ENCODE data around the gene PLB1. TPM values are rescaled to one million over a fixed set of nuclear protein-coding genes. Genes with fewer than 3 reads are reported as not detected.

The PLB1 gene
- total and polyA plus RNA-seq, 9 of the 15 experiments (the other 6 are each of a cell fraction or from before 2014, with no cell fraction given) = 0.01 to 0.09 (median 0.07) TPM; not detected in 2

DNA sequence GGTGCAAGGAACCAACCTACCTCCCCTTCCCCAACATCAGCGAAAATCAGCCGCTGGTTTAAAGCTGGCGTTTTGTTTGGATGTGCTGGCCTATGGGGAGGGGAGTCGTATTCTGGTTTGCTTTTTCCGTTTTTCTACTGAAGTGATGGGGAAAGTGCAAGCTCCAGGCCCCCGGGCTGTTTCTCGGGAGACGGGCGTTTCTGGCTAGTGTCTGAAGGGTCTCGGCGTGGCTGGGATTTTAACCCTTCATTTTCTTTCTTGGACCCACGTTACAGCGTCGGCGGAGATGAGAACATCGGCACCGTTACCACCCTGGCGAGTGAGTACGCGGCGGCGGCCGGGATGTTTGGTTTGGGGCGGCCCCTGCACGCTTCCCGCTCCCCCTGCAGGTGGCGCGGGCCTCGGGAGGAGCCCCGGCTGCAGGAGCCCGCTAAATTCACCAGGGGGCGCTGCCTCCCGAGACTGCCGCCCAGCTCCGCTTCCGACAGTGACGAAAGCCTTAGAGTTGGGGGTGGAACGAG, 70.7 kb downstream of the PLB1 start (continued):
- no peak for TF ChIP-seq ZNF696 (CRISPR knock-in tag; conservative IDR thresholded peaks at IDR 0.05)
- no peak for TF ChIP-seq ZNF398 (CRISPR knock-in tag; IDR thresholded peaks at IDR 0.05)
- TF ChIP-seq ETV1 (tag; conservative IDR thresholded peaks at IDR 0.05; ENCODE audit: low read depth) = no peak
- TF ChIP-seq ZNF785 (CRISPR knock-in tag; IDR thresholded peaks at IDR 0.05) = no peak
- no peak for TF ChIP-seq ZBTB17 (CRISPR knock-in tag; IDR thresholded peaks at IDR 0.05)
- TF ChIP-seq ZC3H4 (CRISPR knock-in tag; IDR thresholded peaks at IDR 0.05; ENCODE audit: borderline replicate concordance) = no peak
- TF ChIP-seq ZBTB34 (CRISPR knock-in tag; IDR thresholded peaks at IDR 0.05) = no peak
- no peak for TF ChIP-seq CBX3 (IDR thresholded peaks at IDR 0.05; ENCODE audit: borderline replicate concordance in 1 of 2, low read length in 2 of 2)
- TF ChIP-seq ZNF140 (CRISPR knock-in tag; IDR thresholded peaks at IDR 0.05) = no peak
- TF ChIP-seq XRCC3 (IDR thresholded peaks at IDR 0.05) = no peak
- 0 out of 2 replicates have a peak, but pooled peaks have one; percentile 19 for TF ChIP-seq EP400 (IDR thresholded peaks at IDR 0.05)
- no peak for TF ChIP-seq PHF20 (IDR thresholded peaks at IDR 0.05; ENCODE audit: partially characterized antibody)
- TF ChIP-seq, protein P1, sequence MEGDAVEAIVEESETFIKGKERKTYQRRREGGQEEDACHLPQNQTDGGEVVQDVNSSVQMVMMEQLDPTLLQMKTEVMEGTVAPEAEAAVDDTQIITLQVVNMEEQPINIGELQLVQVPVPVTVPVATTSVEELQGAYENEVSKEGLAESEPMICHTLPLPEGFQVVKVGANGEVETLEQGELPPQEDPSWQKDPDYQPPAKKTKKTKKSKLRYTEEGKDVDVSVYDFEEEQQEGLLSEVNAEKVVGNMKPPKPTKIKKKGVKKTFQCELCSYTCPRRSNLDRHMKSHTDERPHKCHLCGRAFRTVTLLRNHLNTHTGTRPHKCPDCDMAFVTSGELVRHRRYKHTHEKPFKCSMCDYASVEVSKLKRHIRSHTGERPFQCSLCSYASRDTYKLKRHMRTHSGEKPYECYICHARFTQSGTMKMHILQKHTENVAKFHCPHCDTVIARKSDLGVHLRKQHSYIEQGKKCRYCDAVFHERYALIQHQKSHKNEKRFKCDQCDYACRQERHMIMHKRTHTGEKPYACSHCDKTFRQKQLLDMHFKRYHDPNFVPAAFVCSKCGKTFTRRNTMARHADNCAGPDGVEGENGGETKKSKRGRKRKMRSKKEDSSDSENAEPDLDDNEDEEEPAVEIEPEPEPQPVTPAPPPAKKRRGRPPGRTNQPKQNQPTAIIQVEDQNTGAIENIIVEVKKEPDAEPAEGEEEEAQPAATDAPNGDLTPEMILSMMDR (IDR thresholded peaks at IDR 0.05 in 2 of 3, conservative IDR thresholded peaks at IDR 0.05 in 1 of 3; ENCODE audit: insufficient read depth in 2 of 3, low read depth in 1 of 3, low read length in 3 of 3) = peak; percentile 93 to 100 (median 100)
- no peak for TF ChIP-seq ATF6 (CRISPR knock-in tag; IDR thresholded peaks at IDR 0.05)
- TF ChIP-seq, protein P2, sequence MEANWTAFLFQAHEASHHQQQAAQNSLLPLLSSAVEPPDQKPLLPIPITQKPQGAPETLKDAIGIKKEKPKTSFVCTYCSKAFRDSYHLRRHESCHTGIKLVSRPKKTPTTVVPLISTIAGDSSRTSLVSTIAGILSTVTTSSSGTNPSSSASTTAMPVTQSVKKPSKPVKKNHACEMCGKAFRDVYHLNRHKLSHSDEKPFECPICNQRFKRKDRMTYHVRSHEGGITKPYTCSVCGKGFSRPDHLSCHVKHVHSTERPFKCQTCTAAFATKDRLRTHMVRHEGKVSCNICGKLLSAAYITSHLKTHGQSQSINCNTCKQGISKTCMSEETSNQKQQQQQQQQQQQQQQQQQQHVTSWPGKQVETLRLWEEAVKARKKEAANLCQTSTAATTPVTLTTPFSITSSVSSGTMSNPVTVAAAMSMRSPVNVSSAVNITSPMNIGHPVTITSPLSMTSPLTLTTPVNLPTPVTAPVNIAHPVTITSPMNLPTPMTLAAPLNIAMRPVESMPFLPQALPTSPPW (CRISPR knock-in tag; IDR thresholded peaks at IDR 0.05) = peak; percentile 76
- no peak for TF ChIP-seq ZNF174 (CRISPR knock-in tag; IDR thresholded peaks at IDR 0.05)
- TF ChIP-seq U2AF1 (optimal IDR thresholded peaks at IDR 0.05; ENCODE audit: low read depth, low read length) = no peak

All from K562 (cell line).